ENCODE measurements around the gene NFKBIA.

DNA sequence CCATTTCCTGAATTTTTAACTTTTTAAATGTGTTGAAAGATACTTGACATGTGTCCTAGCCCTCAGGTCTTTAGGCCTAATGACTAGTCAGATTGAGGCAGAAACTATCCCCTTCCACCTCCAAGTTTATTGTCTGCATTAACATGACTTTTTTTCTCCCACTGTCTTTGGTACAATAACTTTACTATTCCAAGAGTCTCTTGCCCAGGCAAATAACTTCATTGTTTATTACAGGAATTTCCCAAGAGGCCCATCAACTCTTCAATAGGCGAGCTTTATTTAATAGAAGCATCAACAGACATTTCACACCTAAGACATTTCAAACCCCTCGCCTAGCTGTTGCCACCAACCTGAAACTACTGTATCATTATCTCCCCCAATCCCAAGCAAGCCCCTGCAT lies 10.7 kb downstream of the NFKBIA start:
- no peak for TF ChIP-seq RCOR1 (IDR thresholded peaks at IDR 0.05; ENCODE audit: low read depth, low read length)
- TF ChIP-seq CEBPB (IDR thresholded peaks at IDR 0.05), result no peak
- no peak for TF ChIP-seq POLR2A (IDR thresholded peaks at IDR 0.05; ENCODE audit: low read length)
- no peak for TF ChIP-seq NFE2L2 (conservative IDR thresholded peaks at IDR 0.05; ENCODE audit: low read length)
- no peak for TF ChIP-seq POLR2AphosphoS2 (conservative IDR thresholded peaks at IDR 0.05; ENCODE audit: low read length)
- no peak for TF ChIP-seq SMC3 (IDR thresholded peaks at IDR 0.05)
- TF ChIP-seq, protein P1, sequence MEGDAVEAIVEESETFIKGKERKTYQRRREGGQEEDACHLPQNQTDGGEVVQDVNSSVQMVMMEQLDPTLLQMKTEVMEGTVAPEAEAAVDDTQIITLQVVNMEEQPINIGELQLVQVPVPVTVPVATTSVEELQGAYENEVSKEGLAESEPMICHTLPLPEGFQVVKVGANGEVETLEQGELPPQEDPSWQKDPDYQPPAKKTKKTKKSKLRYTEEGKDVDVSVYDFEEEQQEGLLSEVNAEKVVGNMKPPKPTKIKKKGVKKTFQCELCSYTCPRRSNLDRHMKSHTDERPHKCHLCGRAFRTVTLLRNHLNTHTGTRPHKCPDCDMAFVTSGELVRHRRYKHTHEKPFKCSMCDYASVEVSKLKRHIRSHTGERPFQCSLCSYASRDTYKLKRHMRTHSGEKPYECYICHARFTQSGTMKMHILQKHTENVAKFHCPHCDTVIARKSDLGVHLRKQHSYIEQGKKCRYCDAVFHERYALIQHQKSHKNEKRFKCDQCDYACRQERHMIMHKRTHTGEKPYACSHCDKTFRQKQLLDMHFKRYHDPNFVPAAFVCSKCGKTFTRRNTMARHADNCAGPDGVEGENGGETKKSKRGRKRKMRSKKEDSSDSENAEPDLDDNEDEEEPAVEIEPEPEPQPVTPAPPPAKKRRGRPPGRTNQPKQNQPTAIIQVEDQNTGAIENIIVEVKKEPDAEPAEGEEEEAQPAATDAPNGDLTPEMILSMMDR (IDR thresholded peaks at IDR 0.05), result no peak
- no peak for TF ChIP-seq HOXA7 (CRISPR knock-in tag; IDR thresholded peaks at IDR 0.05)
- no peak for TF ChIP-seq ESRRA (IDR thresholded peaks at IDR 0.05; ENCODE audit: borderline replicate concordance, low read length)
- TF ChIP-seq, protein P2, sequence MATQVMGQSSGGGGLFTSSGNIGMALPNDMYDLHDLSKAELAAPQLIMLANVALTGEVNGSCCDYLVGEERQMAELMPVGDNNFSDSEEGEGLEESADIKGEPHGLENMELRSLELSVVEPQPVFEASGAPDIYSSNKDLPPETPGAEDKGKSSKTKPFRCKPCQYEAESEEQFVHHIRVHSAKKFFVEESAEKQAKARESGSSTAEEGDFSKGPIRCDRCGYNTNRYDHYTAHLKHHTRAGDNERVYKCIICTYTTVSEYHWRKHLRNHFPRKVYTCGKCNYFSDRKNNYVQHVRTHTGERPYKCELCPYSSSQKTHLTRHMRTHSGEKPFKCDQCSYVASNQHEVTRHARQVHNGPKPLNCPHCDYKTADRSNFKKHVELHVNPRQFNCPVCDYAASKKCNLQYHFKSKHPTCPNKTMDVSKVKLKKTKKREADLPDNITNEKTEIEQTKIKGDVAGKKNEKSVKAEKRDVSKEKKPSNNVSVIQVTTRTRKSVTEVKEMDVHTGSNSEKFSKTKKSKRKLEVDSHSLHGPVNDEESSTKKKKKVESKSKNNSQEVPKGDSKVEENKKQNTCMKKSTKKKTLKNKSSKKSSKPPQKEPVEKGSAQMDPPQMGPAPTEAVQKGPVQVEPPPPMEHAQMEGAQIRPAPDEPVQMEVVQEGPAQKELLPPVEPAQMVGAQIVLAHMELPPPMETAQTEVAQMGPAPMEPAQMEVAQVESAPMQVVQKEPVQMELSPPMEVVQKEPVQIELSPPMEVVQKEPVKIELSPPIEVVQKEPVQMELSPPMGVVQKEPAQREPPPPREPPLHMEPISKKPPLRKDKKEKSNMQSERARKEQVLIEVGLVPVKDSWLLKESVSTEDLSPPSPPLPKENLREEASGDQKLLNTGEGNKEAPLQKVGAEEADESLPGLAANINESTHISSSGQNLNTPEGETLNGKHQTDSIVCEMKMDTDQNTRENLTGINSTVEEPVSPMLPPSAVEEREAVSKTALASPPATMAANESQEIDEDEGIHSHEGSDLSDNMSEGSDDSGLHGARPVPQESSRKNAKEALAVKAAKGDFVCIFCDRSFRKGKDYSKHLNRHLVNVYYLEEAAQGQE (IDR thresholded peaks at IDR 0.05), result no peak
- TF ChIP-seq CHD4 (IDR thresholded peaks at IDR 0.05; ENCODE audit: borderline replicate concordance), result no peak

All from A549 (cell line).